ENCODE results near the gene LRRC47.
A peak's percentile ranks its signal among the peaks of the same experiment; 100 is the strongest.

The LRRC47 gene

DNA sequence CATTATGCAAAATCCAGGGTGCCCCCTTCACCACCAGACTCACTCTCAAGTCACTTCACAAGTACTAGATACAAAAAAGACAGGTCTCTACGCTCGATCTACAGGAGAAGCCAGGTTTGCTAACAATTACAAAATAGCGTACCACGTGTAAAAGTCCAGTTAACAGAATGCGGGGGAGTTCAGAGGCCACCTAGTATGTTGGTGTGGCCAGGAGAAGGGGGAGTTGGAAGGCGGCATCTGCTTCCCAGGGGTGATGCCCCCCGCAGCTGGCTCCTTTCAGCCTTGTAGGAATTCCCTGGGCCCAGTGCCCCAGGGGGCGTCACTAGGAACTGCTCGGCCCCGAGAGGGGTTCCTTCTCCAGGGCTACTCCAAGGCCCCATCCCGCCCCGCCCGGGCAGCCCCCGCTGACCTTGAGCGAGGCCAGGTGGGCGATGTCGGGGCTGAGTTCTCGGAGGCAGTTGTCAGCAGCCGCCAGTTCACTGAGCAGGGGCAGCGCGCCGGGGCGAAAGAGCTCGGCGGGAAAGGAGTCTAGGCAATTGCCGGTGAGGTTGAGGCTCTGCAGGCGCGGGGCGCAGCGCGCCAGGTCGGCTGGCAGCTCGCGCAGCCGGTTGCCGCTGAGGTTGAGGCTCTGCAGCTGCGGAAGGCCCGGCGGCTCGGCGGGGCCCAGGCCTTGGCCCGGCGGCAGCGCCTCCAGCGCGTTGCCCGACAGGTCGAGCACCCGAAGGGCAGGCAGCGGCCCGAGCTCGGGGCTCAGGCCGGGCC, 664 bp downstream of the LRRC47 start:
- no peaks in the 10 kb centered on the region for H3K27me3 ChIP-seq (ENCODE audit: low read depth, low read length)
- no peaks in the 10 kb centered on the region for H3K36me3 ChIP-seq (replicated peaks; ENCODE audit: low read depth, low read length)
- H3K4me1 ChIP-seq (ENCODE audit: low read length): peaks cover 17% of the 10 kb centered on the region
- H2AFZ ChIP-seq (ENCODE audit: low read depth, low read length): no peak overlapping the region
- H3K9me3 ChIP-seq (ENCODE audit: insufficient read depth, low read length): 0 out of 2 replicates have a peak, but pooled peaks cover 3% of the 10 kb centered on the region
- H3K4me3 ChIP-seq (ENCODE audit: low read length): peak overlapping the region; percentile 96
- H3K27ac ChIP-seq (ENCODE audit: low read length): no peak overlapping the region
- peak overlapping the region; percentile 82 for H3K4me2 ChIP-seq (ENCODE audit: low read length)
- TF ChIP-seq, protein P1, sequence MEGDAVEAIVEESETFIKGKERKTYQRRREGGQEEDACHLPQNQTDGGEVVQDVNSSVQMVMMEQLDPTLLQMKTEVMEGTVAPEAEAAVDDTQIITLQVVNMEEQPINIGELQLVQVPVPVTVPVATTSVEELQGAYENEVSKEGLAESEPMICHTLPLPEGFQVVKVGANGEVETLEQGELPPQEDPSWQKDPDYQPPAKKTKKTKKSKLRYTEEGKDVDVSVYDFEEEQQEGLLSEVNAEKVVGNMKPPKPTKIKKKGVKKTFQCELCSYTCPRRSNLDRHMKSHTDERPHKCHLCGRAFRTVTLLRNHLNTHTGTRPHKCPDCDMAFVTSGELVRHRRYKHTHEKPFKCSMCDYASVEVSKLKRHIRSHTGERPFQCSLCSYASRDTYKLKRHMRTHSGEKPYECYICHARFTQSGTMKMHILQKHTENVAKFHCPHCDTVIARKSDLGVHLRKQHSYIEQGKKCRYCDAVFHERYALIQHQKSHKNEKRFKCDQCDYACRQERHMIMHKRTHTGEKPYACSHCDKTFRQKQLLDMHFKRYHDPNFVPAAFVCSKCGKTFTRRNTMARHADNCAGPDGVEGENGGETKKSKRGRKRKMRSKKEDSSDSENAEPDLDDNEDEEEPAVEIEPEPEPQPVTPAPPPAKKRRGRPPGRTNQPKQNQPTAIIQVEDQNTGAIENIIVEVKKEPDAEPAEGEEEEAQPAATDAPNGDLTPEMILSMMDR (IDR thresholded peaks at IDR 0.05; ENCODE audit: low read depth, low read length): no peak
- TF ChIP-seq EZH2phosphoT487 (IDR thresholded peaks at IDR 0.05; ENCODE audit: low read depth): no peak
- peak overlapping the region; percentile 85 for H3K9ac ChIP-seq (ENCODE audit: low read length)
- H3K79me2 ChIP-seq (ENCODE audit: low read length): peaks cover 43% of the 10 kb centered on the region
- H4K20me1 ChIP-seq (ENCODE audit: insufficient read depth, low read length): no peaks in the 10 kb centered on the region

DNA sequence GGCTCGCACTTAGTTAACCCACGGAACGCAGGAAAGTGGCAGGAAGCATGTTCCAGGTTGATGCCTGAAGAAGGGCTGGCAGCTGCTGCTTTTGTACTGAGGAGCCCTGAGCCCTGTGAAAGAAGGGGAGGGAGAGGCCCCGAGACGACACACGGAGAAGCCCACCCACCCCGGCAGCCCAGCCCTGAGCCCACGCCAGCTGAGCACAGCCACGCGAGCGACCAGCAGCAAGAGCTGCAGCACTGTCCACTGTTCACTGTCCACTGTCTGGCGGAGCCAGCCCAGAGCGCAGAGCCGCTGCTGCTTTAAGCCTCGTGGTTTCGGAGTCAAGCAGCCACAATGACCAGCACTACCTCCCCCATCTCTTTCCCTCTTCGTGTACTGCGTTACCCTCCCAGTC, 5.3 kb downstream of the LRRC47 start:
- Histone ChIP-seq H3K4me1 (ENCODE audit: low read length) (peaks cover 14% of the 10 kb centered on the region), H3K4me2 (ENCODE audit: low read length) (no peak overlapping the region), H3K36me3 (replicated peaks; ENCODE audit: low read depth, low read length) (peaks cover 7% of the 10 kb centered on the region), H4K20me1 (ENCODE audit: insufficient read depth, low read length) (peaks cover 13% of the 10 kb centered on the region; the same call in 1 of the 2 replicates), H3K9me3 (ENCODE audit: insufficient read depth, low read length) (no peaks in the 10 kb centered on the region), H3K4me3 (ENCODE audit: low read length) (no peak overlapping the region), H2AFZ (ENCODE audit: low read depth, low read length) (no peak overlapping the region), H3K27ac (ENCODE audit: low read length) (no peak overlapping the region), H3K79me2 (ENCODE audit: low read length) (peaks cover 60% of the 10 kb centered on the region), H3K27me3 (ENCODE audit: low read depth, low read length) (no peaks in the 10 kb centered on the region), H3K9ac (ENCODE audit: low read length) (no peak overlapping the region)
- TF ChIP-seq, protein P1 (IDR thresholded peaks at IDR 0.05; ENCODE audit: low read depth, low read length): no peak
- TF ChIP-seq EZH2phosphoT487 (IDR thresholded peaks at IDR 0.05; ENCODE audit: low read depth): no peak

GRCh38 chr1:3790500-3790923, 5.8 kb downstream of the LRRC47 start:
- no peak for TF ChIP-seq EZH2phosphoT487 (IDR thresholded peaks at IDR 0.05; ENCODE audit: low read depth)
- TF ChIP-seq, protein P1 (IDR thresholded peaks at IDR 0.05; ENCODE audit: low read depth, low read length): no peak
- H3K4me1 ChIP-seq (ENCODE audit: low read length): peaks cover 14% of the 10 kb centered on the region
- no peak overlapping the region for H3K4me2 ChIP-seq (ENCODE audit: low read length)
- H3K9me3 ChIP-seq (ENCODE audit: insufficient read depth, low read length): no peaks in the 10 kb centered on the region
- H3K4me3 ChIP-seq (ENCODE audit: low read length): no peak overlapping the region
- H3K79me2 ChIP-seq (ENCODE audit: low read length): peaks cover 55% of the 10 kb centered on the region
- no peak overlapping the region for H3K27ac ChIP-seq (ENCODE audit: low read length)
- H4K20me1 ChIP-seq (ENCODE audit: insufficient read depth, low read length): peaks cover 13% of the 10 kb centered on the region; the same call in 1 of the 2 replicates
- no peak overlapping the region for H3K9ac ChIP-seq (ENCODE audit: low read length)
- no peak overlapping the region for H2AFZ ChIP-seq (ENCODE audit: low read depth, low read length)
- H3K36me3 ChIP-seq (replicated peaks; ENCODE audit: low read depth, low read length): peaks cover 7% of the 10 kb centered on the region
- no peaks in the 10 kb centered on the region for H3K27me3 ChIP-seq (ENCODE audit: low read depth, low read length)

DNA sequence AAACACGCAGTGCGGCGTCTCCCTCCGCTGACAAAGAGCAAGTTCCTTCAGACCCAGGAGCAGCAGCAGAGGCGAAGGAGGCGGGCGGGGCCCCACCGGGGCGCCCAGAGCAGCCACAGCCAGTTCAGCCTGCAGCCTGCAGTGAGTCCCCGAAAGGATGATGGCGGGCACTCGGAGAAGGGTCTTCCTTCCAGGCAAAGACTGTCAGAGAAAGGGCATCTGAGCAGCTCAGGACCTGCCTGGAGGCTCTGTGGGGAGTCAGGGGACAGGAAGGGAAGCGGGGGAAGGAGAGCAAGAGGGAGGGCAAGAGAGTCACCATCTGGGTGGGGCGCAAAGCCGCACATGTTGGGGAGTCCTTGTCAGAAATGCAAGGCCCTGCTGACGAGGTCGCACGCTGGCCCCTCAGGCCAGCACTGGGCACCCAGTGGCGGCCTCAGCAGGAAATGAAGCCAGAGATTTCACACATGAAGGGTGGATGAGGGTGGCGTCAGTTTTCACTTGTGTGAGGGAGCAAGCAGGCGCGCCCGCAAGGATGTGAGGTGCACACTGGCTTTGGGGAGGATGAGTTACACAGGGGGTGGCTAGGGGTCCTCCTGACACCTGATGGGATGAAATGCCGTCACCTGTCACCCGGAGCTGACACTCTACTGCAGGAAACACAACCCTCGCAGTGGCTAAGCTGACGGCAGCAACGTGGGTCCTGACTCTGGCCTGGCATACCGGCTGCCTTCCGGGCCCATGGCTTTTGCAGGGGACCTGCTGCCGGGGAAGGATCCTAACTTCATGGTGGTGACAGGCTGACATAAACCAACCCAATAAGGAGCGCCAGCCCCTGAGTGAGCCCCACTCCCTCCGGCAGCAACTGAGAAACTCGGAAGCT, 6.6 kb downstream of the LRRC47 start:
- H3K27ac ChIP-seq (ENCODE audit: low read length): no peak overlapping the region
- H3K9me3 ChIP-seq (ENCODE audit: insufficient read depth, low read length): no peaks in the 10 kb centered on the region
- H3K79me2 ChIP-seq (ENCODE audit: low read length): peaks cover 47% of the 10 kb centered on the region
- TF ChIP-seq, protein P1 (IDR thresholded peaks at IDR 0.05; ENCODE audit: low read depth, low read length): no peak
- no peak for TF ChIP-seq EZH2phosphoT487 (IDR thresholded peaks at IDR 0.05; ENCODE audit: low read depth)
- H2AFZ ChIP-seq (ENCODE audit: low read depth, low read length): no peak overlapping the region
- H3K4me2 ChIP-seq (ENCODE audit: low read length): no peak overlapping the region
- no peaks in the 10 kb centered on the region for H3K27me3 ChIP-seq (ENCODE audit: low read depth, low read length)
- no peak overlapping the region for H3K9ac ChIP-seq (ENCODE audit: low read length)
- peaks cover 7% of the 10 kb centered on the region for H3K4me1 ChIP-seq (ENCODE audit: low read length)
- no peak overlapping the region for H3K4me3 ChIP-seq (ENCODE audit: low read length)
- peaks cover 12% of the 10 kb centered on the region for H3K36me3 ChIP-seq (replicated peaks; ENCODE audit: low read depth, low read length)
- peaks cover 13% of the 10 kb centered on the region; the same call in 1 of the 2 replicates for H4K20me1 ChIP-seq (ENCODE audit: insufficient read depth, low read length)

Data from OCI-LY3 (cell line).